Peyer's patch (tissue), 4 donors: Measurements from ENCODE around the gene GCGR. TPM values are rescaled to one million over a fixed set of nuclear protein-coding genes. Genes with fewer than 3 reads are reported as not detected.

Experiments
- DNase-seq, 3 donors: peaks; one replicate each; pipeline ENCODE4 v3.0.0-alpha.2; 2017 to 2019
- H3K27ac ChIP-seq, 4 donors: fragments of 200-600 bp; sonication (generic); one replicate each; pipeline ENCODE4 v1.5.1; 2016 to 2019
- H3K27me3 ChIP-seq, 2 donors: fragments of 200-600 bp; sonication (generic); one replicate each; pipeline ENCODE4 v1.5.1; 2019
- H3K36me3 ChIP-seq, 3 donors: fragments of 200-600 bp; sonication (generic); one replicate each; pipeline ENCODE4 v1.5.1; 2016 to 2019
- H3K4me1 ChIP-seq, 4 donors: fragments of 200-600 bp; sonication (generic); one replicate each; pipeline ENCODE4 v1.5.1; 2016 to 2019
- H3K4me3 ChIP-seq, 4 donors: fragments of 200-600 bp; sonication (generic); 1 replicate in 3 of 4; 2 replicates in 1 of 4; pipeline ENCODE4 v1.5.1; 2016 to 2019; ENCODE audit warnings: mild to moderate bottlenecking in 1 of 4
- H3K9me3 ChIP-seq, 4 donors: fragments of 200-600 bp; sonication (generic); one replicate each; pipeline ENCODE4 v1.5.1; 2016 to 2019; ENCODE audit warnings: mild to moderate bottlenecking in 1 of 4
- POLR2A ChIP-seq, 2 donors: fragments of 450-650 bp; IDR thresholded peaks; one replicate each; pipeline ENCODE4 v1.5.1; 2017; ENCODE audit warnings: antibody characterized with exemption in 2 of 2, mild to moderate bottlenecking in 2 of 2, moderate library complexity in 2 of 2
- total RNA-seq, 4 donors: library from RNA; depleted of rRNA; stranded (reverse); fragments of >200 nt; gene quantifications; one replicate each; pipeline ENCODE4 v1.1.0, GENCODE V29; 2016
- TF ChIP-seq, protein P1 (sequence below), 6 experiments: fragments of 450-650 bp in 4 of 6; fragments of 200-600 bp in 2 of 6; sonication (generic) in 1 of 6; IDR thresholded peaks; one replicate each; pipeline ENCODE4 v1.5.1; 2017 to 2019; ENCODE audit warnings: antibody characterized with exemption in 6 of 6, mild to moderate bottlenecking in 3 of 6, moderate library complexity in 1 of 6

GCGR gene
- total RNA-seq, 4 donors from 2014 or later, result 0.67 to 1.1 TPM; not detected in 2

DNA sequence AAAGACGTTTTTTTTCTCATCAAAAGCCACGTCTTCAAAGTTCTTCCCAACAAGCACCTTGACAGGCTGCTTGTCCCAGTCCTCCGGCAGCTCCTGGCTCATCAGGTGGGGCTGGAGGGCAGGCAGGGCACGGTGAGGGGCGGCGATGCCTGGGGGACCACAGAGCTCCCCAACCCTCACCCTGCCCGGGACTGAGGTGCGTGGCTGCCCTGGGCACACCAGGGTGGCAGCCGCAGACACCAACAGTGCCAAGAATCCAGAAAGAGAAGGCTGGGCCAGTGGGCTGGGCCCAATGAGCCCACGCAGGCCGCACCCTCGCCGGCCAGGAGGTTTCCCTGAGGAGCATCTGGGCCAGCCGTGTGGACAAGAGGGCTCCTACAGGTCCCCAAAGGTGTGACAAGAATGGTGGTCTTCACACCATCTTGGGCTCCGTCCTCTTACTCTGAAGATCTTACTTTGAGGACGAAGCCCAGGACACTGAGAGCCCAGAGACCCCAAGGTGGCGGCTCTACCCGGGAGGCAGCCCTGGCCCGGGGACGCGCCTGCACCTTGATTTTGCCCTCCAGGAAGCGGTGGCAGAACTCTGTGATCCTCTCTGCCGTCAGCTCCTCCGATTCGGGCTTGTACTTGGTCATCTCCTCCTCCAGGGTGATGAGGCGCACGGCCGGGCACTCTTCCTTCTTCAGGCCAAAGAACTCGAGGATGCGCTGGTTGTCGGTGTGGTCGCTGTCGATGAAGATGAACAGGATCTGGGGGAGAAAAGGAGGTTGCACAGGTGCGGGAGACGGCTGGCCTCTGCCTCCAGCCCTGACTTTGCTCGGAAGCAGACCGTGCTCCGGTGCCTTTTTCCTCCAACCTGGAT lies 42.2 kb downstream of the GCGR start:
- Histone ChIP-seq H3K36me3 (peaks cover 0 to 87% (median 0%) of the 10 kb centered on the region in 3 donors), H3K9me3 (no peaks in the 10 kb centered on the region), H3K27me3 (no peaks in the 10 kb centered on the region), H3K4me3 (no peak overlapping the region), H3K27ac (no peak overlapping the region), H3K4me1 (no peaks in the 10 kb centered on the region)
- TF ChIP-seq, protein P1, sequence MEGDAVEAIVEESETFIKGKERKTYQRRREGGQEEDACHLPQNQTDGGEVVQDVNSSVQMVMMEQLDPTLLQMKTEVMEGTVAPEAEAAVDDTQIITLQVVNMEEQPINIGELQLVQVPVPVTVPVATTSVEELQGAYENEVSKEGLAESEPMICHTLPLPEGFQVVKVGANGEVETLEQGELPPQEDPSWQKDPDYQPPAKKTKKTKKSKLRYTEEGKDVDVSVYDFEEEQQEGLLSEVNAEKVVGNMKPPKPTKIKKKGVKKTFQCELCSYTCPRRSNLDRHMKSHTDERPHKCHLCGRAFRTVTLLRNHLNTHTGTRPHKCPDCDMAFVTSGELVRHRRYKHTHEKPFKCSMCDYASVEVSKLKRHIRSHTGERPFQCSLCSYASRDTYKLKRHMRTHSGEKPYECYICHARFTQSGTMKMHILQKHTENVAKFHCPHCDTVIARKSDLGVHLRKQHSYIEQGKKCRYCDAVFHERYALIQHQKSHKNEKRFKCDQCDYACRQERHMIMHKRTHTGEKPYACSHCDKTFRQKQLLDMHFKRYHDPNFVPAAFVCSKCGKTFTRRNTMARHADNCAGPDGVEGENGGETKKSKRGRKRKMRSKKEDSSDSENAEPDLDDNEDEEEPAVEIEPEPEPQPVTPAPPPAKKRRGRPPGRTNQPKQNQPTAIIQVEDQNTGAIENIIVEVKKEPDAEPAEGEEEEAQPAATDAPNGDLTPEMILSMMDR (IDR thresholded peaks at IDR 0.05), result no peak
- TF ChIP-seq POLR2A (IDR thresholded peaks at IDR 0.05), result no peak
- DNase-seq, result no peak

DNA sequence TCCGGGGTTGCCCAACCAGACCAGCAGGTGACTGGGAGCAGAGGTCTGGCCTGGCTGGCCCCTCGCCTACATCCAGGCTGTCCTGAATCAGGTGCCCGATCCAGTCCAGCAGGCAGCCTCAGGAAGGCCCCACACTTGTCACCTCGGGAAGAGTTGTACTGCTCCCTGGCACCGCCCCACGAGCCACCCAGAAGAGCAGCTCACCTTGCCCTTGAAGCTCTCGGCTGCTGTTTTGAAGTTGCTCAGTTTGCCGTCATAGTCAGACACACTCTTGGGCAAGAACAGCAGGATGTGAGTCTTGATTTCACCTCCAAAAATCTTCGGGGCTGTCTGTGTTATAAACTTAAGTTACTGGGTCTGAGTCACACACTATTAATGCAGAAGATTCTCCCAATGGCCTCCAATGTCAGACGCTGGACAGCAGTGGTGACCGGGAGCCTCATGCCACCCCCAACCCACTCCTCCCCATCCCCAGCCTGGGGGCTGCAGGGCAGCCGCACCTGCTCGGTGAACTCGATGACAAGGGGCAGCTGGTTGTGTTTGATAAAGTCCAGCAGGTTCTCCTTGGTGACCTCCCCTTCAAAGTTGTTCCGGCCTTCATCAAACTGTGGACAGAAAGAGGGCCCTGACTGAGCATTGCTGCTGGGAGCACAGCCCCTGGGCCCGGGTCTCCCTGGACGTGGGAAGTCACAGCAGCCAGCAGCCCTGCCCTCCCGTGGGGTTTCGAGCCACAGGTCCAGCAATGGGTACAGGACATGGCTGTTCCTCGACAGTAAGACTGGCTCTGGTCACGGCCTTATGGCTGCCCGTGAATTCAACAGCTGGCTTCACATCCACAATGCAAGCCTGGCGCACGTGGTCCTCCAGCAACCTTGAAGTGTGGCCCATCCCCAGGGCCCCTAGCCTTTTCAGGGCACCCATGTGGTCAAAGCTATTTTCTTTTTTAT lies 43.1 kb downstream of the GCGR start:
- no peaks in the 10 kb centered on the region for H3K27me3 ChIP-seq
- no peaks in the 10 kb centered on the region for H3K9me3 ChIP-seq
- no peaks in the 10 kb centered on the region for H3K4me1 ChIP-seq
- H3K27ac ChIP-seq, result no peak overlapping the region
- TF ChIP-seq POLR2A (IDR thresholded peaks at IDR 0.05), result no peak
- TF ChIP-seq, protein P1 (IDR thresholded peaks at IDR 0.05), result no peak
- H3K36me3 ChIP-seq, result peaks cover 0 to 96% (median 0%) of the 10 kb centered on the region in 3 donors
- no peak overlapping the region for H3K4me3 ChIP-seq
- no peak for DNase-seq

DNA sequence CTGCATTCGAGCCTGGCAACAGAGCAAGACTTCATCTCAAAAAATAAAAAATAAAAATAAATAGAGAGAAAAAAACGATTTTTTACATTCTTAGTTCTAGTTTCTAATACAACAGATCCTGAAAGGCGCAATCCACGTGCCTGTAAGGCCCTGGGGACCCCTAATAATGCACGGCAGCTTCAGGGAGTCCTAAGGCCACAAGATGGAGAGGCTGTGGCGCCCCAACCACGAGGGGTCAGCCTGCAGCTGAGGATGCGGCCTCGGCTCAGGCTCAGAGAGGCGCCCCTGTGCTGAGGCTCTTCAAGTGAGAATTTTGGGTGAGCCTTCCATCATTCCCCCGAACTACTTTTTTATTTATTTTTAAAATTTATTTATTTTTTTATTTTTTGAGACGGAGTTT lies 45.5 kb downstream of the GCGR start:
- H3K36me3 ChIP-seq, result peaks cover 0 to 99% (median 0%) of the 10 kb centered on the region in 3 donors
- H3K27me3 ChIP-seq, result no peaks in the 10 kb centered on the region
- DNase-seq, result no peak
- no peak overlapping the region for H3K27ac ChIP-seq
- no peak overlapping the region for H3K4me3 ChIP-seq
- H3K4me1 ChIP-seq, result no peaks in the 10 kb centered on the region
- H3K9me3 ChIP-seq, result no peaks in the 10 kb centered on the region
- no peak for TF ChIP-seq POLR2A (IDR thresholded peaks at IDR 0.05)
- TF ChIP-seq, protein P1 (IDR thresholded peaks at IDR 0.05), result no peak

DNA sequence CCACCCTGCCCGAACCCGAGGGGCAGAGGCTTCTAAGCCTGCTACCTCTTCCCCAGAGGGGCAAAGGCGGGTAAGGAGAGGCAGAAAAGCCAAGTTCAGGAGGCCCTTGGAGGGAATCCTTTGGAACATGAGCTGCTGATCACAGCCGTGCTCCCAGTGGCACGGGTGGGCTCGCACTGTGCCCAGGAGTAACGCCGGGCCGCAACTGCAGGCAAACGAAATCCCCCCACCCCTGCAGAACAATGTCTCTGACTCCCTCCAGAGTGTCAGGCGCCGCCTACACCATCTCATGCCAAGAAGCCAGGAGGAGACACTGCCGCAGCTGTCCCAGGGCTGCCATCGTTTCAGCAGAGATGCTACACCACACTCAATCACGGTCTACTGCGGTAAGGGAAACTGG lies 47.5 kb downstream of the GCGR start:
- TF ChIP-seq, protein P1 (IDR thresholded peaks at IDR 0.05), result no peak
- TF ChIP-seq POLR2A (IDR thresholded peaks at IDR 0.05), result no peak
- no peak overlapping the region for H3K27ac ChIP-seq
- no peaks in the 10 kb centered on the region for H3K27me3 ChIP-seq
- no peak for DNase-seq
- H3K4me3 ChIP-seq, result no peak overlapping the region
- H3K9me3 ChIP-seq, result no peaks in the 10 kb centered on the region
- peaks cover 0 to 14% (median 0%) of the 10 kb centered on the region in 4 donors for H3K4me1 ChIP-seq
- H3K36me3 ChIP-seq, result peaks cover 0 to 95% (median 0%) of the 10 kb centered on the region in 3 donors

DNA sequence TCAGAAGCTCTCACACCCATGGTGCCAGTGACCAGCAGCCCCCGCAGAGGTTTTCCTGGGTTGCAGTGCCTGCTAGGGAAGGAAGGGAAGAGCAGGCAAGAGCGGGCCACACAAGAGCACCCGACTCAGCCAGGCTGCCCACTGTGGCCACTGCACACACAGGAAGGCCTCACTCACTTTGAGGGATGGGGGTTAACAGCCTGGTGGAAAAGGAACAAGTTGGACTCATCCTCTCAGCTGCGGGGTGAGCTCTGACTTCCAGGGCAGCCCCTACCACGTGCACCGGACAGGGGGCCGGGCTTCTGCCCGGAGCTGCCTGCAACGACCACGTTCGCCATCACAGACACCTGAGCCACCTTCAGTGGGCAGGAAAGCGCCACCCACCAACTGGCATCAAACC lies 48.3 kb downstream of the GCGR start:
- Histone ChIP-seq H3K4me1 (peaks cover 0 to 23% (median 0%) of the 10 kb centered on the region in 4 donors), H3K27ac (no peak overlapping the region), H3K9me3 (no peaks in the 10 kb centered on the region), H3K36me3 (peaks cover 0 to 93% (median 0%) of the 10 kb centered on the region in 3 donors), H3K27me3 (no peaks in the 10 kb centered on the region), H3K4me3 (no peak overlapping the region)
- DNase-seq, result no peak
- TF ChIP-seq, protein P1 (IDR thresholded peaks at IDR 0.05), result no peak
- no peak for TF ChIP-seq POLR2A (IDR thresholded peaks at IDR 0.05)
